RKO (cell line): ENCODE measurements around the gene MGAT3.
A peak's percentile ranks its signal among the peaks of the same experiment; 100 is the strongest.

Source experiments
- DNase-seq: peaks from one replicate; pipeline ENCODE4 v3.0.0-alpha.2; 2016; ENCODE audit warnings: low spot score

The MGAT3 gene

GRCh38 chr22:39530116-39530515 is 73.3 kb downstream of the MGAT3 start:
- no peak for DNase-seq

- DNase-seq, result peak; percentile 74
Observed at GRCh38 chr22:39530692-39531331, 74.0 kb downstream of the MGAT3 start.

- DNase-seq, result peak; percentile 99
Observed at GRCh38 chr22:39532215-39533073, 75.6 kb downstream of the MGAT3 start, which contains the start of gene RPS19BP1. TSS of gene RPS19BP1 (minus strand) at chr22:39532748. CDS start at chr22:39532738, 10 bp downstream.

- DNase-seq, result no peak
Observed at GRCh38 chr22:39534092-39534506, 77.3 kb downstream of the MGAT3 start.

- peak; percentile 75 for DNase-seq
Observed at GRCh38 chr22:39534591-39535356, 78.0 kb downstream of the MGAT3 start.

- no peak for DNase-seq
Observed at GRCh38 chr22:39535357-39535725, 78.5 kb downstream of the MGAT3 start.

GRCh38 chr22:39535831-39536449 is 79.1 kb downstream of the MGAT3 start:
- DNase-seq, result no peak

- no peak for DNase-seq
Observed at GRCh38 chr22:39536711-39537110, 79.9 kb downstream of the MGAT3 start.

GRCh38 chr22:39537975-39538374 is 81.2 kb downstream of the MGAT3 start:
- DNase-seq, result no peak
